Measurements from ENCODE around the gene FBXW9. TPM values are rescaled to one million over a fixed set of nuclear protein-coding genes. Genes with fewer than 3 reads are reported as not detected.

FBXW9 gene
- total and polyA plus RNA-seq, 2 of the 13 experiments (the other 11 are each of a cell fraction or from before 2014, with no cell fraction given) = 5.7 to 6.1 TPM

- TF ChIP-seq ASH2L (IDR thresholded peaks at IDR 0.05; ENCODE audit: insufficient read length, low read depth, low read length) (peak; percentile 3), ARID2 (CRISPR knock-in tag; IDR thresholded peaks at IDR 0.05; ENCODE audit: borderline replicate concordance) (0 out of 2 replicates have a peak, but pooled peaks have one; percentile 10)
Measured at GRCh38 chr19:12737835-12738351, 41.5 kb upstream of the FBXW9 start (continued).

- Histone ChIP-seq H3K4me2 (ENCODE audit: low read depth, low read length) (peak within 1 kb of the TSS; percentile 99), H3K79me2 (ENCODE audit: insufficient read depth, low read length) (peaks cover 39% of the 10 kb centered on the region), H3K9ac (ENCODE audit: insufficient read depth, low read depth, low read length) (peak within 1 kb of the TSS; percentile 98), H3K4me3 (replicated peaks in 1 of 3; ENCODE audit: insufficient read depth in 1 of 3, low read depth in 2 of 3, low read length in 3 of 3) (peak within 1 kb of the TSS; percentile 88 to 98 (median 93)), H4K20me1 (ENCODE audit: insufficient read depth, low read length) (peaks cover 13% of the 10 kb centered on the region), H2AFZ (ENCODE audit: low read length) (peak within 1 kb of the TSS; percentile 100), H3K9me3 (ENCODE audit: low read length) (no peaks in the 10 kb centered on the region), H3K27ac (ENCODE audit: extremely low read length, insufficient read depth, low read length) (peak within 1 kb of the TSS; percentile 99), H3K27me3 (ENCODE audit: control insufficient read depth in 1 of 2, insufficient read depth in 2 of 2, low read length in 2 of 2) (no peaks in the 10 kb centered on the region; a peak in 1 of 5 replicates), H3K36me3 (replicated peaks in 1 of 2; ENCODE audit: control insufficient read depth in 1 of 2, insufficient read depth in 2 of 2, low read length in 2 of 2) (peaks cover 4 to 12% of the 10 kb centered on the region in 2 experiments; a peak in 4 of 5 replicates), H3K4me1 (ENCODE audit: insufficient read depth, low read length) (peaks cover 43% of the 10 kb centered on the region)
- ATAC-seq (peak; percentile 93), DNase-seq (ENCODE audit: low spot score) (peak; percentile 100), FAIRE-seq (peak; percentile 99)
- under 1% methylated on average over 15 of the region's 29 CpGs for WGBS (ENCODE audit: low lambda C conversion rate)
- CTCF ChIA-PET (ENCODE audit: low intra/inter-chr PET ratio, low total read pairs) = no interaction called here
- intact Hi-C loops (cut with micrococcal nuclease; ENCODE audit: unreplicated experiment) (loop anchor here (1.0 to 2.0 kb wide), 2 partner anchors 15 to 24 kb away; no protein-coding TSS in a partner anchor), in situ Hi-C loops (cut with HindIII; ENCODE audit: extremely low pct_ligation_motif_present, low pct_unique_long_range_greater_than_20kb) (no loop called here)
- POLR2A ChIA-PET = interaction anchor here (0.6 to 3.3 kb wide), 18 partner anchors 10 to 242 kb away, joined by 3 to 20 read pairs (median 4); partner anchors contain the start of genes JUNB, RNASEH2A, TNPO2 and ZNF490
- BruUV-seq (replicated peaks) = TSS peak; percentile 80
- TF ChIP-seq RAD51 (IDR thresholded peaks at IDR 0.05; ENCODE audit: borderline replicate concordance) (peak; percentile 86), ZBTB44 (CRISPR knock-in tag; IDR thresholded peaks at IDR 0.05) (no peak), PHF8 (CRISPR knock-in tag; IDR thresholded peaks at IDR 0.05) (peak; percentile 79), NR2C2 (CRISPR knock-in tag; IDR thresholded peaks at IDR 0.05; ENCODE audit: borderline replicate concordance) (peak; percentile 58), RFXAP (CRISPR knock-in tag; IDR thresholded peaks at IDR 0.05; ENCODE audit: borderline replicate concordance) (peak; percentile 97), ZNF350 (CRISPR knock-in tag; IDR thresholded peaks at IDR 0.05; ENCODE audit: borderline replicate concordance, low read depth) (peak; percentile 61; the same call in 1 of the 2 replicates), NR2F6 (IDR thresholded peaks at IDR 0.05) (peak; percentile 4; the same call in 1 of the 2 replicates), NR2F6 (CRISPR knock-in tag; IDR thresholded peaks at IDR 0.05) (no peak; the same call in 1 of the 2 replicates), ATF1 (CRISPR knock-in tag; IDR thresholded peaks at IDR 0.05) (peak; percentile 70; the same call in 1 of the 2 replicates), SOX6 (IDR thresholded peaks at IDR 0.05) (no peak), SOX6 (CRISPR knock-in tag; IDR thresholded peaks at IDR 0.05) (peak; percentile 19; the same call in 1 of the 2 replicates), ZNF841 (CRISPR knock-in tag; IDR thresholded peaks at IDR 0.05; ENCODE audit: borderline replicate concordance) (no peak), DMAP1 (CRISPR knock-in tag; IDR thresholded peaks at IDR 0.05) (peak; percentile 71)
- TF ChIP-seq, protein P1, sequence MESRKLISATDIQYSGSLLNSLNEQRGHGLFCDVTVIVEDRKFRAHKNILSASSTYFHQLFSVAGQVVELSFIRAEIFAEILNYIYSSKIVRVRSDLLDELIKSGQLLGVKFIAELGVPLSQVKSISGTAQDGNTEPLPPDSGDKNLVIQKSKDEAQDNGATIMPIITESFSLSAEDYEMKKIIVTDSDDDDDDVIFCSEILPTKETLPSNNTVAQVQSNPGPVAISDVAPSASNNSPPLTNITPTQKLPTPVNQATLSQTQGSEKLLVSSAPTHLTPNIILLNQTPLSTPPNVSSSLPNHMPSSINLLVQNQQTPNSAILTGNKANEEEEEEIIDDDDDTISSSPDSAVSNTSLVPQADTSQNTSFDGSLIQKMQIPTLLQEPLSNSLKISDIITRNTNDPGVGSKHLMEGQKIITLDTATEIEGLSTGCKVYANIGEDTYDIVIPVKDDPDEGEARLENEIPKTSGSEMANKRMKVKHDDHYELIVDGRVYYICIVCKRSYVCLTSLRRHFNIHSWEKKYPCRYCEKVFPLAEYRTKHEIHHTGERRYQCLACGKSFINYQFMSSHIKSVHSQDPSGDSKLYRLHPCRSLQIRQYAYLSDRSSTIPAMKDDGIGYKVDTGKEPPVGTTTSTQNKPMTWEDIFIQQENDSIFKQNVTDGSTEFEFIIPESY (CRISPR knock-in tag; IDR thresholded peaks at IDR 0.05) = 0 out of 2 replicates have a peak, but pooled peaks have one; percentile 25
- TF ChIP-seq, protein P2, sequence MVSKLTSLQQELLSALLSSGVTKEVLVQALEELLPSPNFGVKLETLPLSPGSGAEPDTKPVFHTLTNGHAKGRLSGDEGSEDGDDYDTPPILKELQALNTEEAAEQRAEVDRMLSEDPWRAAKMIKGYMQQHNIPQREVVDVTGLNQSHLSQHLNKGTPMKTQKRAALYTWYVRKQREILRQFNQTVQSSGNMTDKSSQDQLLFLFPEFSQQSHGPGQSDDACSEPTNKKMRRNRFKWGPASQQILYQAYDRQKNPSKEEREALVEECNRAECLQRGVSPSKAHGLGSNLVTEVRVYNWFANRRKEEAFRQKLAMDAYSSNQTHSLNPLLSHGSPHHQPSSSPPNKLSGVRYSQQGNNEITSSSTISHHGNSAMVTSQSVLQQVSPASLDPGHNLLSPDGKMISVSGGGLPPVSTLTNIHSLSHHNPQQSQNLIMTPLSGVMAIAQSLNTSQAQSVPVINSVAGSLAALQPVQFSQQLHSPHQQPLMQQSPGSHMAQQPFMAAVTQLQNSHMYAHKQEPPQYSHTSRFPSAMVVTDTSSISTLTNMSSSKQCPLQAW (CRISPR knock-in tag; IDR thresholded peaks at IDR 0.05) = peak; percentile 70
Measured at GRCh38 chr19:12736995-12737834, 40.8 kb upstream of the FBXW9 start, which contains the start of gene GET3. Gene GET3 (plus strand): TSS chr19:12737497. CDS start chr19:12737506, 9 bp downstream.
